Globus pallidus (tissue), 1 donor: ENCODE data around the gene SLC49A3.
"Not testable (repeated sequence)": the region's sequence is repeated elsewhere in the genome, so short reads cannot be mapped to it uniquely, and the experiment has no call there.

ENCODE experiments used
- DNase-seq: peaks from one replicate; pipeline ENCODE4 v3.0.0-alpha.2; 2015; ENCODE audit warnings: low spot score

SLC49A3 gene

GRCh38 chr4:721261-722168, 32.6 kb upstream of the SLC49A3 start:
- no peak for DNase-seq

- no peak for DNase-seq
Measured at GRCh38 chr4:720111-720860, 31.3 kb upstream of the SLC49A3 start.

- no peak for DNase-seq
Measured at GRCh38 chr4:718460-718859, 29.5 kb upstream of the SLC49A3 start.

GRCh38 chr4:717601-718320, 28.8 kb upstream of the SLC49A3 start:
- DNase-seq: no peak

- DNase-seq: no peak
Measured at GRCh38 chr4:714087-714486, 25.1 kb upstream of the SLC49A3 start.

DNA sequence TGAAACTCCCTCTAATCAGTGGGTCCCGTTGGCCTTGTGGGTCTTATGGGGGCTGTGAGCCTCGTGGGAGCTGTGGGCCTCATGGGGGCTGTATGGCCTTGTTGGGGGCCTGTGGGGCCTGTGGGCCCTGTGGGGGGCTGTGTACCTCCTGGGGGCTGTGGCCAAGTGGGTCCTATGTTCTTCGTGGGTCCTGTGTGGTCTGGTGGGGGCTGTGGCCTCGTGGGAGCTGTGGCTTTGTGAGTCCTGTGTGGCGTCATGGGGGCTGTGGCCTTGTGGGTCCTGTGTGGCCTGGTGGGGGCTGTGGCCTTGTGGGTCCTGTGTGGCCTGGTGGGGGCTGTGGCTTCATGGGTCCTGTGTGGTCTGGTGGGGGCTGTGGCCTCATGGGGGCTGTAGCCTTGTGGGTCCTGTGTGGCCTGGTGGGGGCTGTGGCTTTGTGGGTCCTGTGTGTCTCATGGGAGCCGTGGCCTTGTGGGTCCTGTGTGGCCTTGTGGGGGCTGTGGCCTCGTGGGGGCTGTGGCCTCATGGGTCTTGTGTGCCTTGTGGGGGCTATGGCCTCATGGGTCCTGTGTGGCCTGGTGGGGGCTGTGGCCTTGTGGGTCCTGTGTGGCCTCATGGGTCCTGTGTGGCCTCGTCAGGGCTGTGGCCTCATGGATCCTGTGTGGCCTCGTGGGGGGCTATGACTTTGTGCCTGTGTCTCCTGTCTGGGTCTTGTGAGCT, 24.1 kb upstream of the SLC49A3 start:
- no peak for DNase-seq

DNA sequence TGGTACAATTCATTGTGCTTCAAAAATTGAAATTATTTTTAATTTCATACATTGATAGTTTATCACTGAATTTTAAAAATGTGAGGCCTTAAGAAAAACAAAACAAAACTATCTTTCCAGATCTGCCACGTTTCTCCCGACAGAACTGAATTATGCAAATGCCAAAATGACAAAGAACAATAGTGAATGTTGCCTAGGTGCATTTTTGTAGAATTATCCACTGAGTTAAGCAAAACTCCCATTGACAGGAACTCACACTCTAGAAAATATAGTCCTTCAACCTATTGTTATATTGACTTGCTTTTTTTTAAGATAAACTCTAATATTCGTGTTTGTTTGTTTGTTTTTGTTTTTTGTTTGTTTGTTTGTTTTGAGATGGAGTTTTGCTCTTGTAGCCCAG, 23.1 kb upstream of the SLC49A3 start:
- DNase-seq: no peak

DNA sequence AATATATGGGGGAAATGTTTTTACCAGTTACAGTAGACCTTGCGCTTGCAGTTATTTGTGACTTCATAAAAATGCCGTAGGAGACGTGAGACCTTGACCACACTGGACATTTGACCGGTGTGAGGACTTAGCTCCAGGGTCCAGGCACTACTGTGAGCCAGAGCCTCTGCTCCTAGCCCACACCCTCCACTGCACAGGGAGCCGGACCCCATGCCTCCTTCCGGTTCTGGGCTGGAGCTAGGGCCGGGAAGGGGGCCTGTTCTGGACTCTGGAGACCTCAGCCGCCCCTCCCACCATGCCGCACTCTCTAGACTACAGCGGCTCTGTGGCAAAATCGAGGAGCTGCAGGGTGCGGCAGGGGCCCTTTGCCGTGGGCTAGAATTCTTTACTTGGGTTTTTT, 22.0 kb upstream of the SLC49A3 start:
- DNase-seq: no peak

- no peak for DNase-seq
Measured at GRCh38 chr4:710116-710515, 21.2 kb upstream of the SLC49A3 start.

- DNase-seq: no peak
Measured at GRCh38 chr4:709348-709747, 20.4 kb upstream of the SLC49A3 start.

DNA sequence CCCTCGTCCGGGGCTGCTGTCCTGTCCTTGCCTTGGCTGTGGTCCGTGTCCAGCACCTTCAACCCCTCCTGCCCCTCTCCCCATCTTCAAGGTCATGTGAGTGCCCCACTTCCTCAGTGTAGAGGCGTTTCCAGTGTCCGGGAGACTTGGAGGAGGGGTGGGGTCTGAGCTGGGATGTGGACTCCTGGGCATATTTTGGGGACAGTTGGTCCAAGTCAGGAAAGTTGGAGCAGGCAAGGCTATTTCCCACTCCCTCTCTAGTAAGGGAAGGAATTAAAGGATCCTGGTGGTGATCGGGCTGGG, 19.6 kb upstream of the SLC49A3 start:
- no peak for DNase-seq

GRCh38 chr4:707929-708630, 19.1 kb upstream of the SLC49A3 start:
- DNase-seq: no peak

- no peak for DNase-seq
Measured at GRCh38 chr4:706834-707598, 18.1 kb upstream of the SLC49A3 start.

DNA sequence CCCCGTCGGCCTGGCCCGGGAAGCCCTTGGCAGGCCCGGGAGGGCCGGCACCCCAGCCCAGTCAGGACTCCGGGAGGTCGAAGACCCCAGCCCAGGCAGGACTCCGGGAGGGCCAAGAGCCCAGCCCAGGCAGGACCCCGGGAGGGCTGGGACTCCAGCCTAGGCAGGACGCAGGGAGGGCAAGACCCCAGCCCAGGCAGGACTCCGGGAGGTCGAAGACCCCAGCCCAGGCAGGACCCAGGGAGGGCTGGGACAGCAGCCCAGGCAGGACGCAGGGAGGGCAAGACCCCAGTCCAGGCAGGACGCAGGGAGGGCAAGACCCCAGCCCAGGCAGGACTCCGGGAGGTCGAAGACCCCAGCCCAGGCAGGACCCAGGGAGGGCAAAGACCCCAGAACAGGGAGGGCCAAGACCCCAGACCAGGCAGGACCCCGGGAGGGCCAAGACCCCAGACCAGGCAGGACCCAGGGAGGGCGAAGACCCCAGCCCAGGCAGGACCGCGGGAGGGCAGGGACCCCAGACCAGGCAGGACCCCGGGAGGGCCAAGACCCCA, 17.2 kb upstream of the SLC49A3 start:
- not testable (repeated sequence) for DNase-seq

GRCh38 chr4:705278-706082, 16.5 kb upstream of the SLC49A3 start, which contains the start of gene PCGF3:
Gene PCGF3 (plus strand): TSS chr4:705832. CDS start chr4:733681, 27,849 bp downstream.
- DNase-seq: peak; percentile 94

DNA sequence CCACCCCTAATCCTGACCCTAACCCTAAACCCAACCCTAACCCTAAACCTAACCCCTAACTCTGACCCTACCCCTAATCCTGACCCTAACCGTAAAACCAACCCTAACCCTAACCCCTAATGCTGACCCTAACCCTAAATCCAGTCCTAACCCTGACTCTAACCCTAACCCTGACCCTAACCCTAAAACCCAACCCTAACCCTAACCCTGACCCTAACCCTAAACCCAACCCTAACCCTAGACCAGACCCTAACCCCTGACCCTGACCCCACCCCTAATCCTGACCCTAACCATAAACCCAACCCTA, 16.0 kb upstream of the SLC49A3 start:
- no peak for DNase-seq

DNA sequence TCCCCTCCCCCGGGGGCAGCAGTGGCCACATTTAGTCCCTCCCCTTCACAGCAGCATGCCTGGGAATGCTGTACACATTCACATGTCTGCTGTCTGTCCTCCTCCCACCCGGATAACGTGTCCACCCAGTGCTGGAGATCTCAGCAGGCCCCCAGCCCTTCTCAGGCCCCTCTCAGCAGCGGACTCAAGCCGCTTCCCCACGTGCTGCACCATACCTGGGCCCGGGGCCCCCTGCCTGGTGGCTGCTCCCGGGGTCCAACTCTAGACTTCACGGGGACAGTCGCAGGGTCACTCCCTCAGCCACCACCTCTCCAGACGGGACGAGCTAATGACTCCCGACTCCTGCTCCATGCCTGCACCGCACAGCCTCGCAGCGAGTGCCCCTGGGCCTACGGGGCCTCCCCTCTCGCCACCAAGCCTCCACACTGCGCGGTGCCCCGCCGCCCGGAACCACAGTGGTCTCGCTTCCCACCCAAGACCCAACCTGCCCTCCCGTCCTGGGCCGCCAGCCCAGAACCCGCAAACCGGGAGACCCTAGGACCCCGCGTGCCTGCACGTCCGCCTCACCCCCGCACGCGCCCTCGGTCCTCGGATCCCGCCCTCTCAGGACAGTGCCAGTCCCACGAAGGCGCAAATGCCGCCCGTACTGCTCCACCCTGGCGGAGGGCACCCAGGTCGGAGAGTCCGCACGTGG, 15.4 kb upstream of the SLC49A3 start:
- no peak for DNase-seq

GRCh38 chr4:703336-704197, 14.6 kb upstream of the SLC49A3 start:
- no peak for DNase-seq
